IPS-18c (cell line): ENCODE data around the gene NFIC.

Source experiments
- H3K4me3 ChIP-seq: 2 replicates; pipeline ENCODE4 v1.7.0; 2013; ENCODE audit warnings: low read depth, mild to moderate bottlenecking, low read length, moderate library complexity; ENCODE audit not compliant: insufficient read depth
- H3K9me3 ChIP-seq: one replicate; pipeline ENCODE4 v1.6.1; 2013; ENCODE audit warnings: mild to moderate bottlenecking, low read length, moderate library complexity; ENCODE audit not compliant: control insufficient read depth, insufficient read depth

The NFIC gene

GRCh38 chr19:3512562-3513228 lies 146.3 kb downstream of the NFIC start:
- no peaks in the 10 kb centered on the region for H3K9me3 ChIP-seq
- H3K4me3 ChIP-seq, result no peak overlapping the region

GRCh38 chr19:3513229-3514140 lies 147.1 kb downstream of the NFIC start:
- Histone ChIP-seq H3K4me3 (no peak overlapping the region), H3K9me3 (no peaks in the 10 kb centered on the region)

GRCh38 chr19:3514930-3515329 lies 148.5 kb downstream of the NFIC start:
- H3K4me3 ChIP-seq, result no peak overlapping the region
- H3K9me3 ChIP-seq, result no peaks in the 10 kb centered on the region

- Histone ChIP-seq H3K4me3 (no peak overlapping the region), H3K9me3 (no peaks in the 10 kb centered on the region)
Observed at GRCh38 chr19:3515891-3516422, 149.6 kb downstream of the NFIC start.

- Histone ChIP-seq H3K9me3 (no peaks in the 10 kb centered on the region), H3K4me3 (no peak overlapping the region)
Observed at GRCh38 chr19:3516675-3517207, 150.4 kb downstream of the NFIC start.

- no peaks in the 10 kb centered on the region for H3K9me3 ChIP-seq
- H3K4me3 ChIP-seq, result no peak overlapping the region
Observed at GRCh38 chr19:3517638-3518037, 151.3 kb downstream of the NFIC start.

- peak overlapping the region; percentile 24 for H3K4me3 ChIP-seq
- H3K9me3 ChIP-seq, result no peaks in the 10 kb centered on the region
Observed at GRCh38 chr19:3518255-3518654, 151.9 kb downstream of the NFIC start.

GRCh38 chr19:3518659-3519058 lies 152.3 kb downstream of the NFIC start:
- H3K9me3 ChIP-seq, result no peaks in the 10 kb centered on the region
- H3K4me3 ChIP-seq, result peak overlapping the region; percentile 24
